Measurements from ENCODE around the gene TOP3A. TPM values are rescaled to one million over a fixed set of nuclear protein-coding genes. Genes with fewer than 3 reads are reported as not detected.

TOP3A gene
- total RNA-seq, 6 donors from 2014 or later, result 23.4 to 36.3 (median 32.9) TPM

DNA sequence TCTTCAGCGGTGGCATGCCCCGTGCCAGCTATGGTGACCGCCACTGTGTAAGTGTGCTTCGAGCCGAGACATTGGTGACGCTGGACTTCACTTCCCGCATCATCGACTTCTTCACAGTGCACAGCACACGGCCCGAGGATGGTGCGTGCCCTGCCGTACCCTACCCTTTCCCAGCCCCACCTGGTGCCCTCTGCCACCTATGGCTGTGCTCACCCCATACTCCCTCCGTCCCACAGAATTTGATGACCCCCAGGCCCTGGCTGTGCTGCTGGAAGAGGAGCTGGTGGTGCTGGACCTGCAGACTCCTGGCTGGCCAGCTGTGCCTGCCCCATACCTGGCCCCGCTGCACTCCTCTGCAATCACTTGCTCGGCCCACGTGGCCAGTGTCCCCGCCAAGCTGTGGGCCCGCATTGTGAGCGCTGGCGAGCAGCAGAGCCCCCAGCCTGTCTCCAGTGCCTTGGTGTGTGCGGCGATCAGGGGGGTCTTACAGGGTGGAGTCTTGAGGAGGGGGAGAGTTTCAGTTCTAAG is 79.9 kb downstream of the TOP3A start:
- Histone ChIP-seq H3K36me3 (peaks cover 0 to 61% (median 28%) of the 10 kb centered on the region in 4 donors), H3K4me3 (no peak overlapping the region), H3K4me1 (no peaks in the 10 kb centered on the region), H3K9me3 (no peaks in the 10 kb centered on the region), H3K27ac (no peak overlapping the region), H3K27me3 (no peaks in the 10 kb centered on the region)
- 80 to 95% methylated on average over 1 to 22 of the region's 22 CpGs for WGBS, 2 donors
- no peak for ATAC-seq (ENCODE audit: low FRiP score in 2 of 2)
- TF ChIP-seq, protein P1, sequence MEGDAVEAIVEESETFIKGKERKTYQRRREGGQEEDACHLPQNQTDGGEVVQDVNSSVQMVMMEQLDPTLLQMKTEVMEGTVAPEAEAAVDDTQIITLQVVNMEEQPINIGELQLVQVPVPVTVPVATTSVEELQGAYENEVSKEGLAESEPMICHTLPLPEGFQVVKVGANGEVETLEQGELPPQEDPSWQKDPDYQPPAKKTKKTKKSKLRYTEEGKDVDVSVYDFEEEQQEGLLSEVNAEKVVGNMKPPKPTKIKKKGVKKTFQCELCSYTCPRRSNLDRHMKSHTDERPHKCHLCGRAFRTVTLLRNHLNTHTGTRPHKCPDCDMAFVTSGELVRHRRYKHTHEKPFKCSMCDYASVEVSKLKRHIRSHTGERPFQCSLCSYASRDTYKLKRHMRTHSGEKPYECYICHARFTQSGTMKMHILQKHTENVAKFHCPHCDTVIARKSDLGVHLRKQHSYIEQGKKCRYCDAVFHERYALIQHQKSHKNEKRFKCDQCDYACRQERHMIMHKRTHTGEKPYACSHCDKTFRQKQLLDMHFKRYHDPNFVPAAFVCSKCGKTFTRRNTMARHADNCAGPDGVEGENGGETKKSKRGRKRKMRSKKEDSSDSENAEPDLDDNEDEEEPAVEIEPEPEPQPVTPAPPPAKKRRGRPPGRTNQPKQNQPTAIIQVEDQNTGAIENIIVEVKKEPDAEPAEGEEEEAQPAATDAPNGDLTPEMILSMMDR (IDR thresholded peaks at IDR 0.05), result no peak
- TF ChIP-seq POLR2AphosphoS5 (IDR thresholded peaks at IDR 0.05) (no peak), EP300 (IDR thresholded peaks at IDR 0.05) (no peak), POLR2A (IDR thresholded peaks at IDR 0.05) (no peak)
- no peak for DNase-seq

DNA sequence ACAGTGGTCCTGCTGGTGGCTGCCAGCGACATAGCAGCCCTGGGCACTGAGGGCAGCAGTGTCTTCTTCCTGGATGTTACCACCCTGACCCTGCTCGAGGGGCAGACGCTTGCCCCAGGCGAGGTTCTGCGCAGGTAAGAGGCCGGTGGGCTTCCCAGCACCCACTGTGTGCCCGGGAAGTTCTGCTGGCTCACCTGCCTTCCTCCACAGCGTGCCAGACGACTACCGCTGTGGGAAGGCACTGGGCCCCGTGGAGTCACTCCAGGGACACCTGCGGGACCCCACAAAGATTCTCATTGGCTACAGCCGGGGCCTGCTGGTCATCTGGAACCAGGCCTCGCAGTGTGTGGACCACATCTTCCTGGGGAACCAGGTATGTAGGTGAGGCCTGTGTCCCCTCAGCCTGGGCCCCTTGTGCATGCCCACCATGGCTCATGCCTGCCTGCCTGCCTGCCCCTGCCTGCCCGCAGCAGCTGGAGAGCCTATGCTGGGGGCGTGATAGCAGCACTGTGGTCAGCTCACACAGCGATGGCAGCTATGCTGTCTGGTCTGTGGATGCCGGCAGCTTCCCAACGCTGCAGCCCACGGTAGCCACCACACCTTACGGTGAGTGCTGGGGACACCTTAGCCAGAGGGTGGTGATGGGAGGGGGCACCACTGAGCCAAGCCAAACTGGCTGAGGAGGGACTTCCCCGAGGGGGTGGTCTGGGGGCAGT is 80.8 kb downstream of the TOP3A start:
- no peaks in the 10 kb centered on the region for H3K27me3 ChIP-seq
- WGBS, 2 donors, result 94 to 97% methylated on average over 11 to 18 of the region's 22 CpGs
- TF ChIP-seq POLR2AphosphoS5 (IDR thresholded peaks at IDR 0.05) (no peak), EP300 (IDR thresholded peaks at IDR 0.05) (no peak), POLR2A (IDR thresholded peaks at IDR 0.05) (no peak)
- TF ChIP-seq, protein P1 (IDR thresholded peaks at IDR 0.05), result no peak
- no peak for ATAC-seq (ENCODE audit: low FRiP score in 2 of 2)
- H3K4me1 ChIP-seq, result no peaks in the 10 kb centered on the region
- H3K36me3 ChIP-seq, result peaks cover 0 to 56% (median 27%) of the 10 kb centered on the region in 4 donors
- no peaks in the 10 kb centered on the region for H3K9me3 ChIP-seq
- H3K4me3 ChIP-seq, result no peak overlapping the region
- no peak for DNase-seq
- no peak overlapping the region for H3K27ac ChIP-seq

DNA sequence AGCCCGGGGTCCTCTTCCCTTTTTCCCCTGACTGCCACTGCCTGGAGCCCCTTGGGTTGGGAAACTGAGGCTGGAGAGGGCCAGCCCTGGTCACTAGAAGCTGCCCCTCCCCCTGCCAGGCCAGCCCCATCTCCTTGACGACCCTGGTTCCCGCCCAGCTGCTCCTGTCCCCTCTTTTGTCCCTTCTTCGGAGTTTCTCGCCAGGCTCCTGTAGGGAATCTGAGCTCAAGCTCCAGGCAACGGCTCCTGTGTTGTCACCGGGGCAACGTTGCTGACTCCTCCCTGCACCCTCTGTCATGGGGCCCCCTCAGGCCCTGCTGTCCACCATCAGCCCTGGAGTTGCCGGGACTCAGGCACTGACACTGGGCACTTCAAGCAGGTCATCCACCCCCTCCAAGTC is 83.6 kb downstream of the TOP3A start:
- no peak for DNase-seq
- H3K27me3 ChIP-seq, result no peaks in the 10 kb centered on the region
- ATAC-seq (ENCODE audit: low FRiP score in 2 of 2), result no peak
- TF ChIP-seq EP300 (IDR thresholded peaks at IDR 0.05) (no peak), POLR2AphosphoS5 (IDR thresholded peaks at IDR 0.05) (no peak), POLR2A (IDR thresholded peaks at IDR 0.05) (no peak)
- TF ChIP-seq, protein P1 (IDR thresholded peaks at IDR 0.05), result no peak
- no peaks in the 10 kb centered on the region for H3K9me3 ChIP-seq
- 75 to 79% methylated on average over 9 of the region's 9 CpGs for WGBS, 2 donors
- H3K27ac ChIP-seq, result no peak overlapping the region
- peaks cover 6 to 11% (median 8%) of the 10 kb centered on the region in 4 donors for H3K4me1 ChIP-seq
- H3K36me3 ChIP-seq, result peaks cover 0 to 30% (median 14%) of the 10 kb centered on the region in 4 donors
- no peak overlapping the region for H3K4me3 ChIP-seq

DNA sequence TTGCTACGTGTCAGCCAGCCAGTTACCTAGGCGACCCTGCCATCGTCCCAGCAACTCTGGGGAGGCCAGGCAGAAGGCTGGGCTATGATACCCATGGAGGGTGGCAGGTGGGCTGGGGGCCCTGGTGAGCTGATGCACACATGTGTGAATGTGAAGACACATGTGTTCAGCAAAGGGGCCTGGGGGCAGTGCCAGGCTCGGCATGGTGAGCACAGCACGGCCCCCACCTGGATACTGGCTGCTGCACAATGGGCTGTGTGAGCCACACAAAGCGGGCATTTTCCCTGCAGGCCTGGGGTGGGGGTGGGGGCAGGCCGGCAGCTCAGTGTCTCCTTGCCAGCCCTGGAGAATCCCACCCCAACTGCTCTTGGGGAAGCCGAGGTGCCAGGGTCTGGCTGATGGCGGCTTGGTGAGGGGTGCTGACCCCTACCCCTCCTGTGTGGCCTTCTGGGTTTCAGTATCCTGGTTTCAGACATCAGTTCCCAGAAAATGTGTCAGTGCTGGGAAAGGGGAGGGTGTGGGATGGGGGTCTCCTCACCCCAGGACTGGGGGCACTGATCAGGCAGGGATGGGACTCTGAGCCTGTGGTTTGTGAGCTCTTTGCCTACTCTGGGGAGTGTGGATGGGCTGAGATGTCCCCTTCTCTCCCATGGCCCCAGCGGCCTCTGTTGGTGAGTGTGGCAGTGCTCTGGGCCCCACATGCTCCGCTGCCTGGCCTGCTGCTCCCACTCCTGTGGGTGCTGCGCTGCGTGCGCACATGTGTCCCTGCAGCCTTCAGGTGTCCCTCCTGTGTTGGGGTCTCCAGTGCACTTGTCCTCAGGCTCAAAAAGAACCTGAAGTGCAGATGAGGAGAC is 84.3 kb downstream of the TOP3A start:
- Histone ChIP-seq H3K36me3 (peaks cover 0 to 24% (median 11%) of the 10 kb centered on the region in 4 donors), H3K4me1 (peaks cover 9 to 13% (median 11%) of the 10 kb centered on the region in 4 donors), H3K27me3 (no peaks in the 10 kb centered on the region), H3K4me3 (no peak overlapping the region), H3K9me3 (no peaks in the 10 kb centered on the region), H3K27ac (no peak overlapping the region)
- DNase-seq, result no peak
- TF ChIP-seq, protein P1 (IDR thresholded peaks at IDR 0.05), result no peak
- TF ChIP-seq EP300 (IDR thresholded peaks at IDR 0.05) (no peak), POLR2A (IDR thresholded peaks at IDR 0.05) (no peak)
- WGBS, 2 donors, result 86 to 100% methylated on average over 1 to 12 of the region's 14 CpGs
- ATAC-seq (ENCODE audit: low FRiP score in 2 of 2), result no peak
